DND-41 (cell line): ENCODE data around the gene POU2F3.

ENCODE experiments used
- EZH2 ChIP-seq: IDR thresholded peaks from 3 replicates; pipeline ENCODE4 v1.6.1; 2012; ENCODE audit warnings: borderline replicate concordance, low read depth, mild to moderate bottlenecking, moderate library complexity, low read length, inconsistent platforms; ENCODE audit not compliant: severe bottlenecking
- TF ChIP-seq, protein P1 (sequence below): IDR thresholded peaks from 2 replicates; pipeline ENCODE4 v1.5.1; 2012; ENCODE audit warnings: borderline replicate concordance, low read length, moderate library complexity, mild to moderate bottlenecking; ENCODE audit not compliant: poor library complexity, severe bottlenecking; ENCODE audit errors: extremely low read depth

DNA sequence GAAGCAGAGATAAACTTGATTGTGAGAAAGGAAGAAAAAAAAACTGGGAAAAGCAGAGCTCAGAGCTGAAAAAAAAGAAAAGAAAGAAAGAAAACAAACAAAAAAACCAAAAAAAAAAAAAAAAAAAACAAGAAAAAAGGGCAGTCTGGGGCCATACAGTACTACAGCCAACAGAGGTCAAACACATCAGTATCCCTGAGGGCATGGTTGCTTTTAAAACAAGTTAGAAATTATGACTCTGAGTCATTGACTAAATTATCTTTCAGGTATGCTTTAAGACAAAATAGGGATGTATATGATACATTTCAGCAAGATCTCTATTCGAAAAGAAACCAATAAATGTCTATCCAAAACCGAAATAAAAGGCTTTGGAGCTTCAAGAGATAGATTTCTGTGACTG, 48.1 kb downstream of the POU2F3 start:
- TF ChIP-seq, protein P1, sequence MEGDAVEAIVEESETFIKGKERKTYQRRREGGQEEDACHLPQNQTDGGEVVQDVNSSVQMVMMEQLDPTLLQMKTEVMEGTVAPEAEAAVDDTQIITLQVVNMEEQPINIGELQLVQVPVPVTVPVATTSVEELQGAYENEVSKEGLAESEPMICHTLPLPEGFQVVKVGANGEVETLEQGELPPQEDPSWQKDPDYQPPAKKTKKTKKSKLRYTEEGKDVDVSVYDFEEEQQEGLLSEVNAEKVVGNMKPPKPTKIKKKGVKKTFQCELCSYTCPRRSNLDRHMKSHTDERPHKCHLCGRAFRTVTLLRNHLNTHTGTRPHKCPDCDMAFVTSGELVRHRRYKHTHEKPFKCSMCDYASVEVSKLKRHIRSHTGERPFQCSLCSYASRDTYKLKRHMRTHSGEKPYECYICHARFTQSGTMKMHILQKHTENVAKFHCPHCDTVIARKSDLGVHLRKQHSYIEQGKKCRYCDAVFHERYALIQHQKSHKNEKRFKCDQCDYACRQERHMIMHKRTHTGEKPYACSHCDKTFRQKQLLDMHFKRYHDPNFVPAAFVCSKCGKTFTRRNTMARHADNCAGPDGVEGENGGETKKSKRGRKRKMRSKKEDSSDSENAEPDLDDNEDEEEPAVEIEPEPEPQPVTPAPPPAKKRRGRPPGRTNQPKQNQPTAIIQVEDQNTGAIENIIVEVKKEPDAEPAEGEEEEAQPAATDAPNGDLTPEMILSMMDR: no peak
- TF ChIP-seq EZH2: no peak
